Lower leg skin (tissue), 4 donors: ENCODE measurements around the gene ASPDH. TPM values are rescaled to one million over a fixed set of nuclear protein-coding genes. Genes with fewer than 3 reads are reported as not detected.

ENCODE experiments used
- DNase-seq, 2 donors: peaks; one replicate each; pipeline ENCODE4 v3.0.0-alpha.2; 2019; ENCODE audit warnings: low spot score in 2 of 2
- H3K4me3 ChIP-seq: fragments of 200-600 bp; sonication (generic); 2 replicates; pipeline ENCODE4 v1.5.1; 2017; ENCODE audit warnings: mild to moderate bottlenecking, low read depth; ENCODE audit not compliant: poor library complexity, severe bottlenecking
- POLR2A ChIP-seq, 2 donors: fragments of 450-650 bp; IDR thresholded peaks; one replicate each; pipeline ENCODE4 v1.6.1; 2016 to 2017; ENCODE audit warnings: antibody characterized with exemption in 2 of 2, mild to moderate bottlenecking in 1 of 2, moderate library complexity in 1 of 2
- whole genome bisulfite sequencing, 2 donors: methylation state at CpG; one replicate each; pipeline ENCODE4 v1.1.5; 2018; 5-methylcytosine and 5-hydroxymethylcytosine counted together
- intact Hi-C: fragments of 100-400 bp; cut with DNase I; formaldehyde crosslinking; loops from one replicate; pipeline ENCODE4 v1.15.0; 2023; ENCODE audit warnings: low total_unique reads
- total RNA-seq, 4 donors: library from RNA; depleted of rRNA; stranded (reverse); fragments of >200 nt; gene quantifications; one replicate each; pipeline ENCODE4 v1.1.0, GENCODE V29; 2016
- TF ChIP-seq, protein P1 (sequence below), 3 donors: fragments of 450-650 bp; IDR thresholded peaks; one replicate each; pipeline ENCODE4 v1.5.1; 2016; ENCODE audit warnings: antibody characterized with exemption in 3 of 3, mild to moderate bottlenecking in 3 of 3, moderate library complexity in 2 of 3

The ASPDH gene
- total RNA-seq, 4 donors from 2014 or later: not detected

DNA sequence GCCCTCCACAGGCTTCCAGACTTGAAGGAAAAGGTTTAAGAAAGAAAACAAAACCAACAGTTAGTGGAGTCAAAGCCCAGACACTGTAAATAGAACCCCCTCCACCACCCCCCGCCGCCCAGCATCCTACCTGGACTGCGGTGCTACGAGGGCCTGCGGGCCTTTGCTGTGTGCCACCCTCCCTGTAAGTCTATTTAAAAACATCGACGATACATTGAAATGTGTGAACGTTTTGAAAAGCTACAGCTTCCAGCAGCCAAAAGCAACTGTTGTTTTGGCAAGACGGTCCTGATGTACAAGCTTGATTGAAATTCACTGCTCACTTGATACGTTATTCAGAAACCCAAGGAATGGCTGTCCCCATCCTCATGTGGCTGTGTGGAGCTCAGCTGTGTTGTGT, 30.8 kb downstream of the ASPDH start:
- no peak for TF ChIP-seq POLR2A (IDR thresholded peaks at IDR 0.05)
- TF ChIP-seq, protein P1, sequence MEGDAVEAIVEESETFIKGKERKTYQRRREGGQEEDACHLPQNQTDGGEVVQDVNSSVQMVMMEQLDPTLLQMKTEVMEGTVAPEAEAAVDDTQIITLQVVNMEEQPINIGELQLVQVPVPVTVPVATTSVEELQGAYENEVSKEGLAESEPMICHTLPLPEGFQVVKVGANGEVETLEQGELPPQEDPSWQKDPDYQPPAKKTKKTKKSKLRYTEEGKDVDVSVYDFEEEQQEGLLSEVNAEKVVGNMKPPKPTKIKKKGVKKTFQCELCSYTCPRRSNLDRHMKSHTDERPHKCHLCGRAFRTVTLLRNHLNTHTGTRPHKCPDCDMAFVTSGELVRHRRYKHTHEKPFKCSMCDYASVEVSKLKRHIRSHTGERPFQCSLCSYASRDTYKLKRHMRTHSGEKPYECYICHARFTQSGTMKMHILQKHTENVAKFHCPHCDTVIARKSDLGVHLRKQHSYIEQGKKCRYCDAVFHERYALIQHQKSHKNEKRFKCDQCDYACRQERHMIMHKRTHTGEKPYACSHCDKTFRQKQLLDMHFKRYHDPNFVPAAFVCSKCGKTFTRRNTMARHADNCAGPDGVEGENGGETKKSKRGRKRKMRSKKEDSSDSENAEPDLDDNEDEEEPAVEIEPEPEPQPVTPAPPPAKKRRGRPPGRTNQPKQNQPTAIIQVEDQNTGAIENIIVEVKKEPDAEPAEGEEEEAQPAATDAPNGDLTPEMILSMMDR (IDR thresholded peaks at IDR 0.05): no peak
- H3K4me3 ChIP-seq: no peak overlapping the region
- no peak for DNase-seq
- intact Hi-C loops: no loop called here
- WGBS, 2 donors: 81 to 90% methylated on average over 10 of the region's 10 CpGs

DNA sequence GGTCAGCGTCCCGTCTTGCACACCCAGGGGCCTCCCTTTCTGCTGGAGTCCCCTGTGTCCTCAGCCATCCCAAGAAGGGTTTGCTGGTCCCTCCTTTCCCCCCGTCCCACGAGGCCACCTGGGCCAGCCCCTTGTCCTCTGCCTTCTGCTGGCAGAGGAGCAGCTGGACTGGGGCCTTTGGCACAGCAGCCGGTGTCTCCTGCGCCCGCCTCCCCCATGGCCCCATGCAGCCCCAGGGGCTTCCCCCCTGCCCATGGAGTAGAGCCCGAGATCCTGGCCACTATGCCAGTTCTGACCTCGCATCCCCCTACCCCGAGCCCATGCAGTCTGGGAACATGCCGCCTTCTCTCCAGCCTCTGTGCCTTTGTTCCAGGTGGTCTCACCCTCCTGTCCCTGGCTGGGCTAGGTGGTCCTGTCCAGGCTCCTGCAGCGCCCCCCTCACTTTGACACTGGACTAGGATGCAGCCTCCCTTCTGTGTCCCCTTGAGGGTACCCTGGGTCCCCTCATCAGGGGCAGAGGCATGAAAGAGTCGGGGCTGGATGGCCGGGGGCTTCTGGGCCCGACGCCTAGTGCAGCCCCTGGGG, 31.4 kb downstream of the ASPDH start:
- intact Hi-C loops: no loop called here
- no peak for TF ChIP-seq POLR2A (IDR thresholded peaks at IDR 0.05)
- TF ChIP-seq, protein P1 (IDR thresholded peaks at IDR 0.05): no peak
- 81 to 89% methylated on average over 16 of the region's 16 CpGs for WGBS, 2 donors
- no peak for DNase-seq
- no peak overlapping the region for H3K4me3 ChIP-seq

DNA sequence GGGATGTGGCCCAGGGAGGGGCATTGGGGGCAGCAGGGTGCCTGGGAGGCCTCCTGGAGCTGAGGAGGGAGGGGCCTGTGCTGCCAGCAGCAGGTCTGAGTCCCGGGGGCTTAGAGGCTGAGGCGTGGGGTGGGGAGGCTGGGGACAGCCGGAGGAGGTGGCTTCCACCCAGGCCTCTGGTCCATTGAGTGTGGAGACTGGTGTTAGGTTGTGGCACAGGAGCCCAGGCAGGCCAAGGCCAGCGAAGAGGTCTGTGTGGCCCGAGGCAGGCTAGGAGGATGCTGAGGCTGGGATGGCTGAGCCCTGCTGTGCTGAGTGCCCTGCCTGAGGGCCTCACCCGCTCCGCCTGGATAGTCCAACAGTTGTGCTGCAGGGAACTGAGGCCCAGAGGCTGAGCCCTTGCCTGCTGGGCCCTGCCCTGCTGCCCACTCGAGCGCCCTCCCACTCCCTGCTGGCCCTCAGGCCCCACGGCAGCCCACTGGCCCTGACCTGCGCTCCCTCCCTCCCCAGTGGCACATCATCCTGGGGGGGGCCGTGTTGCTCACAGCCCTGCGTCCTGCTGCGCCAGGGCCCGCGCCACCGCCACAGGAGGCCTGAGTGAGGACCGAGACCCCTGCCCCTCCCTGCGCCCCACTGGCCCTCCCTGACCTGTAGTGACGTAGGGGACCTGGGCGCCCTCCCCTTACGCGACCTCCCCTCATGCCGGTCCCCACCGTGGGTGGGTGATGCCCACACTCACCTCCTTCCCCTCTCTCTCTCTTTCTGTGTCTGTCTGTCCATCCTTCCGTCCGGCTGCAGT, 32.2 kb downstream of the ASPDH start:
- H3K4me3 ChIP-seq: no peak overlapping the region
- no peak for DNase-seq
- intact Hi-C loops: no loop called here
- WGBS, 2 donors: 93 to 95% methylated on average over 25 to 26 of the region's 27 CpGs
- TF ChIP-seq, protein P1 (IDR thresholded peaks at IDR 0.05): no peak
- no peak for TF ChIP-seq POLR2A (IDR thresholded peaks at IDR 0.05)

DNA sequence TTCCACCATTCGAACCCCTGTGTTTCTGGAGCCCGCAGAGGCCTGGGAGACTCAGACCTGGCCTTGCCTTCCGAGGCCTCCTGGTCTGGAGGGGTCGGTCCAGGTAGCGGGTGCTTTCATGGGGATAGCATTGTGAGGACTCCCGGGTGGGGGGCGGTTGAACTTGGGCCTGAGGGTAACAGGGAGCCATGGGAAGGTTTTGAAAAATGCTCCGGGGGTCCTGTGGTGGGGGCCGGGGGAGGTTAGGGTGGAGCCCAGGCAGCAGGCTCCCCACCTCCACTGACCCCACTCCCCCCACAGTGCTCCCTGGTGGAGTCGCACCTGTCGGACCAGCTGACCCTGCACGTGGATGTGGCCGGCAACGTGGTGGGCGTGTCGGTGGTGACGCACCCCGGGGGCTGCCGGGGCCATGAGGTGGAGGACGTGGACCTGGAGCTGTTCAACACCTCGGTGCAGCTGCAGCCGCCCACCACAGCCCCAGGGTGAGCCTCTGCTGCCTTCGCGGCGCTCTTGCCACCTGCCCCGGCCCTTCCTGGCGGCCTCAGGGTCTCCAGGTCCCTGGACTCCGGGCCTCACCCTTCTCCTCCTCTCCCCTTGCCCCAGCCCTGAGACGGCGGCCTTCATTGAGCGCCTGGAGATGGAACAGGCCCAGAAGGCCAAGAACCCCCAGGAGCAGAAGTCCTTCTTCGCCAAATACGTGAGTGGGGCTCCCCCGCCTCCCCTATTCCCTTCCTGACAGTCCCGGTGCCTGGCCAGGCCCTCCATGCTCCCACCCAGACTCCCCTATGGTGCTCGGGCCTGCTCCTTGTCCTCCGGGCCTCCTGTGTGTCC, 33.2 kb downstream of the ASPDH start:
- no peak for TF ChIP-seq POLR2A (IDR thresholded peaks at IDR 0.05)
- TF ChIP-seq, protein P1 (IDR thresholded peaks at IDR 0.05): no peak
- intact Hi-C loops: no loop called here
- DNase-seq: no peak
- WGBS, 2 donors: 89% methylated on average over 35 to 37 of the region's 37 CpGs
- no peak overlapping the region for H3K4me3 ChIP-seq

DNA sequence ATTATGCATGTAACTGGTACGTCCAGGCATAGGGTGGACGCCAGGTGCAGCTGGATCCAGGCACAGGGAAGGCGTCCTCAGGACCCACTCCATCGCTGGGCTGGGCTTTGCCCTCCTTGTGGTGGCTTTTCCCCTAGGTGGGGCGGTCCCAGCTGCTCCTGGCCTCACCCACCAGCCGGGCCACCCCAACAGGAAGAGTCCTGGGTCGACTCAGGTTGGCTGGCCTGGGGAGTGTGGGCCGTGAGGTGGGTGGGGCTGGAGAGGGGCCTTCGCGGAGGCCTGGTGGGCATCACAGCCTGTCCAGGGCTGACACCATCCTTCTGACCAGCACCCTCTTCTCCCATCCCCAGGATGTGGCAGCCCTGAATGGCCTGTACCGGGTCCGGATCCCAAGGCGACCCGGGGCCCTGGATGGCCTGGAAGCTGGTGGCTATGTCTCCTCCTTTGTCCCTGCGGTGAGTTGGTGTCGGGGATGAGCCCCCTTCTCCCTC, 33.9 kb downstream of the ASPDH start:
- H3K4me3 ChIP-seq: no peak overlapping the region
- intact Hi-C loops: no loop called here
- TF ChIP-seq, protein P1 (IDR thresholded peaks at IDR 0.05): no peak
- no peak for TF ChIP-seq POLR2A (IDR thresholded peaks at IDR 0.05)
- WGBS, 2 donors: 90 to 98% methylated on average over 11 to 16 of the region's 16 CpGs
- DNase-seq: no peak
